ENCODE data around the gene DPP6.

The DPP6 gene

DNA sequence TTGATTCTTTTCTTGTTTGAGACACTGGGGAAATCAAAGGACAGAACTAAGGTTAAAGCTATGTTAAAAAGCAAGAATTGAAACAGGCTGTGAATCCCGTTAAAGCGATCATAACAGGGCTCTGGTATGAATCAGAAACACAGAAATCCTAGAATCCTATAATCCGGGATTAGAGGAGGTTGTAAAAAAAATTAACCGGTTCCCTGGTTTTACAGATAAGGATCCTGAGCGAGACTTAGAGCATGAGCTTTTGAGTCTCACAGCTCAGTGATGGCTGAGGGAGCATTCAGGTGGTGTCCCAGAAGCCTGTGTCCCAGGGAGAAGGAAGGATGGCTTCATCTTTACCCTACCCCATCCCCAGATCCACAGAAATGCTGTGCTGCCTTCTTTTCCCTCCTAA lies 489.4 kb downstream of the DPP6 start:
- DNase-seq (ENCODE audit: low read depth, low spot score) = no peak
- H3K27ac ChIP-seq = no peak overlapping the region

DNA sequence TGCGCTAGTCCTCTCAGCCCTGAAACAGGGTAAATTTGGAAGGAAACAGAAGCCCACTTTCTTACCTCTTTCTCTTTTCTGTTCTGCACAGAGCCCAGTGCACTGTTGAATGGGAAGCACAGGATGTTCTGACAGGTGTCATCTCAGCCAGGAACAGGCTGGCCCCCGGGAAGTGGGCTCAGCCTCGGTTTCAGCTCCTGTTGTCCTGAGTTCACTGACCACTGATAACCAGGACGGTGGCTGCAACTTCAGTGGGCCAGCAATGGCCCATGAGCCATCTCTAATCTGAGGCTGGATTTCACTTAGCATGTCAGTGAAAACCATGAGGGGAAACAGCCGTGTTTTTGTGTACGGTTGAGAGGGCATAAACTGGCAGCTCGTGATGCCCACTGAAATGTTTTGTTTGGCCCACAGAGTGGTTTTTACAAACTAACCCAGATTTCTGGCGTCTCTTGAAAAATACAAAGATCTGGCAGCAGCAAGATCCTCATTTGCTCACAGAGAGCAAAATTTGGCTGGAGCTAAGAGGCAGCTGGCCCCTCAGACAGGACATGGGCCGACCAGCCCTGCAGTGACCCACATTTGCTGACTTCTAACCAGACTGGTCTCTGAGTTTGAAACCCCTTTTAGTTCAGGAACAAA lies 494.9 kb downstream of the DPP6 start:
- TF ChIP-seq FOXP2 (optimal IDR thresholded peaks at IDR 0.05; ENCODE audit: control extremely low read depth, extremely low read length, insufficient read depth) = no peak
- TF ChIP-seq EZH2 (IDR thresholded peaks at IDR 0.05) = no peak
- no peak for TF ChIP-seq POLR2AphosphoS5 (IDR thresholded peaks at IDR 0.05; ENCODE audit: borderline replicate concordance, low read depth, low read length)
- no peaks in the 10 kb centered on the region for H3K9me3 ChIP-seq (ENCODE audit: low read depth, low read length)
- H3K4me3 ChIP-seq = no peak overlapping the region
- no peak overlapping the region for H3K27ac ChIP-seq
- H3K36me3 ChIP-seq (ENCODE audit: insufficient read depth, low read length) = no peaks in the 10 kb centered on the region
- DNase-seq (ENCODE audit: low read depth, low spot score) = no peak
- H3K9ac ChIP-seq (ENCODE audit: insufficient read length) = no peak overlapping the region

More for the DNA sequence above, 489.4 kb downstream of the DPP6 start:
- H3K9me3 ChIP-seq (ENCODE audit: low read depth, low read length) = no peaks in the 10 kb centered on the region
- no peak for TF ChIP-seq EZH2 (IDR thresholded peaks at IDR 0.05)
- TF ChIP-seq FOXP2 (optimal IDR thresholded peaks at IDR 0.05; ENCODE audit: control extremely low read depth, extremely low read length, insufficient read depth) = no peak
- TF ChIP-seq POLR2AphosphoS5 (IDR thresholded peaks at IDR 0.05; ENCODE audit: borderline replicate concordance, low read depth, low read length) = no peak
- no peak overlapping the region for H3K4me3 ChIP-seq
- H3K36me3 ChIP-seq (ENCODE audit: insufficient read depth, low read length) = no peaks in the 10 kb centered on the region
- H3K9ac ChIP-seq (ENCODE audit: insufficient read length) = no peak overlapping the region

DNA sequence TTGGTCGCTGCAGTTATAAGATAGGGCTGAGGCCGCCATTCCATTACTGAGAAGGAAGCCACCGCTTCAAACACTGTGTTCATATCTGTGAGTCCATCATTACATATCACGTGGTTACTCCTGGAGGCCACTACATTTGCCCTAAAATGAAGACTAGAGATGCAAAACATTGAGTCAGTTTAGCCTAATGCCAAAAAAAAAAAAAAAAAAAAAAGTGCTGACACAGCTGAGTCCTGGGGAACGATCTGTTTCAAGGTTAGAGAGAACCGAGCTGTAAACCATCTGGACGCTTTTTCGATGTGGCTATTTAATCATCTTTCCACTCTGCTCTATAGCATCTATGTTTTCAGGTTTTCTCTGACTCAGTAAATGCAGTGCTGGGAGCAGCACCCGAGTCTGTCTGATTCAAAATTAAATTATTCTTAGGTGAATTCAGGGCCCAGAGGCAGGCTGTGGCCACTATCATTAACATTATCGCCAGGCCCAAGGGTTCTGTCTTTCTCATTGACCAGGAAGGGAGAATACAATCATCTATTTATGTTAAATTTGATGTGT lies 501.6 kb downstream of the DPP6 start:
- no peaks in the 10 kb centered on the region for H3K9me3 ChIP-seq (ENCODE audit: low read depth, low read length)
- DNase-seq (ENCODE audit: low read depth, low spot score) = no peak
- H3K9ac ChIP-seq (ENCODE audit: insufficient read length) = no peak overlapping the region
- H3K27ac ChIP-seq = no peak overlapping the region
- no peak overlapping the region for H3K4me3 ChIP-seq
- TF ChIP-seq POLR2AphosphoS5 (IDR thresholded peaks at IDR 0.05; ENCODE audit: borderline replicate concordance, low read depth, low read length) = no peak
- no peak for TF ChIP-seq FOXP2 (optimal IDR thresholded peaks at IDR 0.05; ENCODE audit: control extremely low read depth, extremely low read length, insufficient read depth)
- no peak for TF ChIP-seq EZH2 (IDR thresholded peaks at IDR 0.05)
- H3K36me3 ChIP-seq (ENCODE audit: insufficient read depth, low read length) = no peaks in the 10 kb centered on the region

DNA sequence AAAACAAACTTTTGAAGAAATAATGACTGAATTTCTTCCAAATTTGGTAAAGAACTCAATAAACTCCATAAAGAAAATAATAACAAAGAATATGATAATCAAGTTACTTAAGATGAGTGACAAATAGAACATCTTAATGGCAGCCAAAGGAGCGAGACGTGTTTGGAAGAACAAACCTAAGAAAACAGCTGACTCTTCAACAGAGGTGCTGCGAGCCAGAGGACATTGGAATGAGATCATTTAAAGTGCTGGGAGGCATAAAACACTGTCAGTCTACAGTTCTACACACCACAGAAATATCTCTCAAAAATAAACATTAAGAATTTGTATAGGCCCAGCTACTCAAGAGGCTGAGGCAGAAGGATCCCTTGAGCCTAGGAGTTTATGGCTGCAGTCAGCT lies 507.3 kb downstream of the DPP6 start:
- no peak for DNase-seq (ENCODE audit: low read depth, low spot score)
- Histone ChIP-seq H3K9me3 (ENCODE audit: low read depth, low read length) (no peaks in the 10 kb centered on the region), H3K4me3 (no peak overlapping the region), H3K36me3 (ENCODE audit: insufficient read depth, low read length) (no peaks in the 10 kb centered on the region), H3K9ac (ENCODE audit: insufficient read length) (no peak overlapping the region), H3K27ac (no peak overlapping the region)
- no peak for TF ChIP-seq EZH2 (IDR thresholded peaks at IDR 0.05)
- no peak for TF ChIP-seq POLR2AphosphoS5 (IDR thresholded peaks at IDR 0.05; ENCODE audit: borderline replicate concordance, low read depth, low read length)
- no peak for TF ChIP-seq FOXP2 (optimal IDR thresholded peaks at IDR 0.05; ENCODE audit: control extremely low read depth, extremely low read length, insufficient read depth)

DNA sequence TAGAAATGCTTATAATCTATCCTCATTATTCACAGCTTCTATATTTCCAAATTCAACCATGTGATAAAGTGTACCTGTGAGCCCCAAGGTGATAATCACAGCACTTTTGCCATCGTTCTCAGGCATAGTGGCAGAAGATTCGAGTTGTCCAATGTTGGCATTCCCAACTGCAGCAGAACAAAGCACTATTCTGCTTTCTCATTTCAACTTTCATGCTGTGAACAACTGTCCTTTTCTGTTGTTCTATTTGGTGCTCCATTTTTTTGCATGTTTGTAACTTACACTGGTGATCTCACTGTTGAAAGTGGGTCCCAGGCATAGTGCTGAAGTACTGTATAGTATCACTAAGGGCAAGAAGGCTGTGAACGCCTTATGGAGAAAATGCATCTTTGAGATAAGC lies 512.5 kb downstream of the DPP6 start:
- H3K4me3 ChIP-seq = no peak overlapping the region
- H3K27ac ChIP-seq = no peak overlapping the region
- no peak overlapping the region for H3K9ac ChIP-seq (ENCODE audit: insufficient read length)
- DNase-seq (ENCODE audit: low read depth, low spot score) = no peak
- no peaks in the 10 kb centered on the region for H3K36me3 ChIP-seq (ENCODE audit: insufficient read depth, low read length)
- H3K9me3 ChIP-seq (ENCODE audit: low read depth, low read length) = no peaks in the 10 kb centered on the region
- TF ChIP-seq FOXP2 (optimal IDR thresholded peaks at IDR 0.05; ENCODE audit: control extremely low read depth, extremely low read length, insufficient read depth) (no peak), EZH2 (IDR thresholded peaks at IDR 0.05) (no peak), POLR2AphosphoS5 (IDR thresholded peaks at IDR 0.05; ENCODE audit: borderline replicate concordance, low read depth, low read length) (no peak)

DNA sequence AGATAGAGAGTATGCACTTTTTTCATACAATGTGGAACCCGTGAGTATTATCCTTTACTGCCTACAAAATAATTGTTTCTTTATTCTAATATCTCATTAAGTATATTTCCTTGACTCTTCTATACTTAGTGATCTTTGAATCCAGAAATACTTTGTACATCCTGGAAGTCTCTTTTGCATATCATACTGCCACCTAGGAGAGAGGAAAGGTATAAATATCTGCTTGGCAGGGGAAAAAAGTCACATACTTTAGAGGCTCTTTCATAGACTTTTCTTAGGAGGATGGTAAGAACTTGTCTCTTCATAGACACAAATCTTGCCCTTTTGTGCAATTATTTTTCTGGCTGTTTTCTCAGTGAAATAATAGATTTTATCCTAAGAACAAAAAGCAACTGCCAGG lies 514.7 kb downstream of the DPP6 start:
- TF ChIP-seq EZH2 (IDR thresholded peaks at IDR 0.05) (no peak), POLR2AphosphoS5 (IDR thresholded peaks at IDR 0.05; ENCODE audit: borderline replicate concordance, low read depth, low read length) (no peak), FOXP2 (optimal IDR thresholded peaks at IDR 0.05; ENCODE audit: control extremely low read depth, extremely low read length, insufficient read depth) (no peak)
- DNase-seq (ENCODE audit: low read depth, low spot score) = no peak
- H3K4me3 ChIP-seq = no peak overlapping the region

DNA sequence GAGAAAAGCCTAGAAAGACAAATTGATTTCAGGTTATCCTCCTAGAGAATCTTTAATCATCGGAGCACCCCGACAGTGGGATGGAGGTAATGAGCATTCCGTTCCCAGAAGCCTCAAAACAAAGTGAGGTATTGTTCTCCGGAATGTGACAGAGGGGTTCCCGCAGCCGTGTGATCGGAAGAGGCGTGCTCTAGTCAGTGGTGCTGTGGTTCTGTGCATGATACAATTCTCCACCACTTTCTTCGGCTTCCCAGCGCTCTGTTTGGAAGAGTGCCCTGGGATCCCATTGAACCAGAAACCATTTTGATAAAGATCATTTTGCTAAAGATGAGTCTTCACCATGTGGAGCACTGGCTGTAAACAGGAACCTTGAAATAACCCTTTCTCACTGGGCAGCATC lies 516.1 kb downstream of the DPP6 start:
- TF ChIP-seq POLR2AphosphoS5 (IDR thresholded peaks at IDR 0.05; ENCODE audit: borderline replicate concordance, low read depth, low read length) (no peak), FOXP2 (optimal IDR thresholded peaks at IDR 0.05; ENCODE audit: control extremely low read depth, extremely low read length, insufficient read depth) (no peak), EZH2 (IDR thresholded peaks at IDR 0.05) (no peak)

More for the DNA sequence above, 514.7 kb downstream of the DPP6 start:
- H3K9ac ChIP-seq (ENCODE audit: insufficient read length) = no peak overlapping the region
- no peaks in the 10 kb centered on the region for H3K9me3 ChIP-seq (ENCODE audit: low read depth, low read length)
- no peak overlapping the region for H3K27ac ChIP-seq
- H3K36me3 ChIP-seq (ENCODE audit: insufficient read depth, low read length) = no peaks in the 10 kb centered on the region

DNA sequence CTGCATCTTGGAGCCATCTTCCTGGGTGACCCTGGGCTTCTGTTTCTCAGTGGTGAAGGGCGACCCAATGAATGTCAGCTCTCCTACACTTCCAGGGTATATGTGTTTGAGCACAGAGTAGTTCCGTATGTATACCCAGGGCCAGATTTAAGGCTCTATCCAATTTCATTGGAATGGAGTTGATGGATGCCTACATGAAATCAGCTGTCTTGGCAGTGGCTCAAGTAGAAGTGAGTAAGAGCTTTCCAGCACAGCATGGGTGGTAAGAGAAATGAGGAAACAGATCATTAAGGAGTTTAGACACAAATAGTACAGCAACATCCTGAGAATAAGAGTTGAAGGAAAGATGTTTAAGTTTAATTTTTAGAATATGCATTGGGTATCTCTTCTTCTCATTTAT lies 517.7 kb downstream of the DPP6 start:
- Histone ChIP-seq H3K9me3 (ENCODE audit: low read depth, low read length) (no peaks in the 10 kb centered on the region), H3K9ac (ENCODE audit: insufficient read length) (no peak overlapping the region), H3K27ac (no peak overlapping the region), H3K4me3 (no peak overlapping the region), H3K36me3 (ENCODE audit: insufficient read depth, low read length) (no peaks in the 10 kb centered on the region)
- TF ChIP-seq FOXP2 (optimal IDR thresholded peaks at IDR 0.05; ENCODE audit: control extremely low read depth, extremely low read length, insufficient read depth) (no peak), EZH2 (IDR thresholded peaks at IDR 0.05) (no peak), POLR2AphosphoS5 (IDR thresholded peaks at IDR 0.05; ENCODE audit: borderline replicate concordance, low read depth, low read length) (no peak)
- DNase-seq (ENCODE audit: low read depth, low spot score) = no peak

More for the DNA sequence above, 516.1 kb downstream of the DPP6 start:
- Histone ChIP-seq H3K27ac (no peak overlapping the region), H3K4me3 (no peak overlapping the region), H3K36me3 (ENCODE audit: insufficient read depth, low read length) (no peaks in the 10 kb centered on the region), H3K9me3 (ENCODE audit: low read depth, low read length) (no peaks in the 10 kb centered on the region), H3K9ac (ENCODE audit: insufficient read length) (no peak overlapping the region)
- no peak for DNase-seq (ENCODE audit: low read depth, low spot score)
